K562 (cell line): Measurements from ENCODE around the gene KAT2B. TPM values are rescaled to one million over a fixed set of nuclear protein-coding genes. Genes with fewer than 3 reads are reported as not detected.
A peak's percentile ranks its signal among the peaks of the same experiment; 100 is the strongest.

Experiments used
- CBX3 ChIP-seq, 2 experiments: IDR thresholded peaks; 1 replicate in 1 of 2; 2 replicates in 1 of 2; pipeline ENCODE4 v1.6.1; 2012; ENCODE audit warnings: inconsistent platforms in 2 of 2, low read length in 2 of 2, borderline replicate concordance in 1 of 2, control low read depth in 1 of 2
- ELF4 ChIP-seq: fragments of 450-650 bp; formaldehyde crosslinking; IDR thresholded peaks from 2 replicates; pipeline ENCODE4 v1.4.0; 2022; ENCODE audit warnings: missing genetic modification characterization
- GABPA ChIP-seq: fragments of 200-800 bp; sonication (Bioruptor generic); conservative IDR thresholded peaks from 2 replicates; pipeline ENCODE4 v1.6.1; 2016; ENCODE audit warnings: low read depth, missing genetic modification characterization, missing compliant biosample characterization
- PCBP1 ChIP-seq: fragments of 200-400 bp; formaldehyde crosslinking; IDR thresholded peaks from 2 replicates; pipeline ENCODE4 v1.6.1; 2018; ENCODE audit warnings: mild to moderate bottlenecking, low read depth, low read length; ENCODE audit not compliant: poor library complexity, severe bottlenecking
- POLR3G ChIP-seq: IDR thresholded peaks from 2 replicates; pipeline ENCODE4 v1.6.1; 2011; ENCODE audit not compliant: insufficient read length, insufficient replicate concordance; ENCODE audit errors: extremely low read depth
- RBM39 ChIP-seq: fragments of 200-400 bp; formaldehyde crosslinking; optimal IDR thresholded peaks from 2 replicates; pipeline ENCODE3; 2018; ENCODE audit warnings: low read depth, low read length
- SIX5 ChIP-seq, 2 experiments: IDR thresholded peaks; 2 replicates each; pipeline ENCODE4 v1.6.1; 2011; ENCODE audit warnings: low read length in 2 of 2, borderline replicate concordance in 1 of 2, low read depth in 1 of 2, mild to moderate bottlenecking in 1 of 2, moderate library complexity in 1 of 2; ENCODE audit not compliant: insufficient read depth in 1 of 2
- SNRNP70 ChIP-seq: fragments of 200-400 bp; formaldehyde crosslinking; optimal IDR thresholded peaks from 2 replicates; pipeline ENCODE3; 2017; ENCODE audit warnings: low read depth, low read length
- TAL1 ChIP-seq: fragments of 450-650 bp; IDR thresholded peaks from 2 replicates; pipeline ENCODE4 v1.6.1; 2016; ENCODE audit warnings: mild to moderate bottlenecking
- TRIM24 ChIP-seq, 2 experiments: fragments of 450-650 bp; IDR thresholded peaks; 2 replicates each; pipeline ENCODE4 v1.6.1; 2016
- ZKSCAN1 ChIP-seq: fragments of 150-350 bp; IDR thresholded peaks from 2 replicates; pipeline ENCODE4 v1.6.1; 2016; ENCODE audit warnings: low read depth, low read length
- polyA plus RNA-seq, 8 experiments: library from polyadenylated mRNA; depleted of rRNA in 4 of 8; stranded (reverse) in 5 of 8; unstranded in 3 of 8; fragments of >200 nt; fragmentation: Nextera tagmentation in 2 of 8; fragmentation: Illumina TruSeq in 1 of 8; extraction: Ambion mirVana in 2 of 8; extraction: Trizol in 1 of 8; gene quantifications; 2 replicates each; pipeline versions ENCODE4 v1.2.1 to v1.2.3, GENCODE V29; 2011 to 2014; ENCODE audit warnings: inconsistent platforms in 1 of 8, missing spikeins in 1 of 8
- total RNA-seq, 7 experiments: library from RNA; depleted of rRNA in 6 of 7; stranded (reverse); fragments of >200 nt in 6 of 7; fragmentation: Illumina TruSeq in 2 of 7; extraction: Trizol in 2 of 7; gene quantifications; 2 replicates each; pipeline versions ENCODE4 v1.2.1 to v1.2.3, GENCODE V29; 2011 to 2021; ENCODE audit warnings: low replicate concordance in 1 of 7
- TF ChIP-seq, protein P1 (sequence below): fragments of 250-450 bp; sonication (Bioruptor Pico); IDR thresholded peaks from 2 replicates; pipeline ENCODE4 v1.9.0; 2021; ENCODE audit warnings: mild to moderate bottlenecking
- TF ChIP-seq, protein P2 (sequence below): sonication (generic); formaldehyde crosslinking; IDR thresholded peaks from 2 replicates; pipeline ENCODE4 v1.8.1; 2023; ENCODE audit warnings: mild to moderate bottlenecking, missing genetic modification reagents
- TF ChIP-seq, protein P3 (sequence below): fragments of 150-350 bp; IDR thresholded peaks from 2 replicates; pipeline ENCODE4 v1.6.1; 2014; ENCODE audit warnings: low read depth, mild to moderate bottlenecking, low read length, borderline replicate concordance
- TF ChIP-seq, protein P4 (sequence below), 3 experiments: IDR thresholded peaks in 2 of 3; conservative IDR thresholded peaks in 1 of 3; 2 replicates each; pipeline ENCODE4 v1.5.1; 2011 to 2012; ENCODE audit warnings: low read length in 3 of 3, mild to moderate bottlenecking in 3 of 3, control low read depth in 2 of 3, improper control_type of control experiment in 1 of 3, inconsistent platforms in 1 of 3, low read depth in 1 of 3, mixed read lengths in 1 of 3, moderate library complexity in 1 of 3; ENCODE audit not compliant: insufficient read depth in 2 of 3
- TF ChIP-seq, protein P5 (sequence below): fragments of 450-650 bp; IDR thresholded peaks from 2 replicates; pipeline ENCODE4 v1.6.1; 2016; ENCODE audit warnings: borderline replicate concordance

KAT2B gene
- total and polyA plus RNA-seq, 9 of the 15 experiments (the other 6 are each of a cell fraction or from before 2014, with no cell fraction given), result 3.3 to 14.9 (median 12.2) TPM

DNA sequence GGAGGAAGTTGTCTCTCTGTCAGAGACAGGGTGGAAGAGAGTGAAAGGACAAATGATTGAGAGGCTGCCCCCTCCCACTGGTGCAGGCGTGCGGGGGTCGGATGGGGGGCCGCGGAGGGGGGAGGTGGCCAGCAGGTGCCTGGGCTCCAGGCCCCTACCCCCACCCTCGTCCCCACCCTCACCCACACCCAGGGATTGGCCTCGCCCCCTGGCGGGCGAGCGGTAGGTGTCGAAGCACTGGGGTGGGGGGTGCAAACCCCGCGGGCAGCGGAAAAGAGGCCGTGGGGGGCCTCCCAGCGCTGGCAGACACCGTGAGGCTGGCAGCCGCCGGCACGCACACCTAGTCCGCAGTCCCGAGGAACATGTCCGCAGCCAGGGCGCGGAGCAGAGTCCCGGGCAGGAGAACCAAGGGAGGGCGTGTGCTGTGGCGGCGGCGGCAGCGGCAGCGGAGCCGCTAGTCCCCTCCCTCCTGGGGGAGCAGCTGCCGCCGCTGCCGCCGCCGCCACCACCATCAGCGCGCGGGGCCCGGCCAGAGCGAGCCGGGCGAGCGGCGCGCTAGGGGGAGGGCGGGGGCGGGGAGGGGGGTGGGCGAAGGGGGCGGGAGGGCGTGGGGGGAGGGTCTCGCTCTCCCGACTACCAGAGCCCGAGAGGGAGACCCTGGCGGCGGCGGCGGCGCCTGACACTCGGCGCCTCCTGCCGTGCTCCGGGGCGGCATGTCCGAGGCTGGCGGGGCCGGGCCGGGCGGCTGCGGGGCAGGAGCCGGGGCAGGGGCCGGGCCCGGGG is at the start of gene KAT2B (continued):
- TF ChIP-seq, protein P1, sequence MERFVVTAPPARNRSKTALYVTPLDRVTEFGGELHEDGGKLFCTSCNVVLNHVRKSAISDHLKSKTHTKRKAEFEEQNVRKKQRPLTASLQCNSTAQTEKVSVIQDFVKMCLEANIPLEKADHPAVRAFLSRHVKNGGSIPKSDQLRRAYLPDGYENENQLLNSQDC, result peak; percentile 83; the same call in 1 of the 2 replicates
- TF ChIP-seq TAL1 (0 out of 2 replicates have a peak, but pooled peaks have one; percentile 4), ELF4 (CRISPR knock-in tag) (peak; percentile 50; the same call in 1 of the 2 replicates), RBM39 (no peak), TRIM24 (IDR thresholded peaks at IDR 0.05) (peak; percentile 11 to 31; a peak in 1 of 4 replicates), PCBP1 (peak; percentile 99), CBX3 (IDR thresholded peaks at IDR 0.05; ENCODE audit: borderline replicate concordance in 1 of 2, low read length in 2 of 2) (peak in 1 of 2 experiments; percentile 75; a peak in 1 of 3 replicates), SIX5 (IDR thresholded peaks at IDR 0.05; ENCODE audit: borderline replicate concordance in 1 of 2, insufficient read depth in 1 of 2, low read depth in 1 of 2, low read length in 2 of 2) (no peak), SNRNP70 (no peak), POLR3G (no peak), GABPA (tag) (peak; percentile 37; the same call in 1 of the 2 replicates), ZKSCAN1 (peak; percentile 48; the same call in 1 of the 2 replicates)
- TF ChIP-seq, protein P2, sequence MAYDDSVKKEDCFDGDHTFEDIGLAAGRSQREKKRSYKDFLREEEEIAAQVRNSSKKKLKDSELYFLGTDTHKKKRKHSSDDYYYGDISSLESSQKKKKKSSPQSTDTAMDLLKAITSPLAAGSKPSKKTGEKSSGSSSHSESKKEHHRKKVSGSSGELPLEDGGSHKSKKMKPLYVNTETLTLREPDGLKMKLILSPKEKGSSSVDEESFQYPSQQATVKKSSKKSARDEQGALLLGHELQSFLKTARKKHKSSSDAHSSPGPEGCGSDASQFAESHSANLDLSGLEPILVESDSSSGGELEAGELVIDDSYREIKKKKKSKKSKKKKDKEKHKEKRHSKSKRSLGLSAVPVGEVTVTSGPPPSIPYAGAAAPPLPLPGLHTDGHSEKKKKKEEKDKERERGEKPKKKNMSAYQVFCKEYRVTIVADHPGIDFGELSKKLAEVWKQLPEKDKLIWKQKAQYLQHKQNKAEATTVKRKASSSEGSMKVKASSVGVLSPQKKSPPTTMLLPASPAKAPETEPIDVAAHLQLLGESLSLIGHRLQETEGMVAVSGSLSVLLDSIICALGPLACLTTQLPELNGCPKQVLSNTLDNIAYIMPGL (CRISPR knock-in tag), result peak; percentile 90
- TF ChIP-seq, protein P3, sequence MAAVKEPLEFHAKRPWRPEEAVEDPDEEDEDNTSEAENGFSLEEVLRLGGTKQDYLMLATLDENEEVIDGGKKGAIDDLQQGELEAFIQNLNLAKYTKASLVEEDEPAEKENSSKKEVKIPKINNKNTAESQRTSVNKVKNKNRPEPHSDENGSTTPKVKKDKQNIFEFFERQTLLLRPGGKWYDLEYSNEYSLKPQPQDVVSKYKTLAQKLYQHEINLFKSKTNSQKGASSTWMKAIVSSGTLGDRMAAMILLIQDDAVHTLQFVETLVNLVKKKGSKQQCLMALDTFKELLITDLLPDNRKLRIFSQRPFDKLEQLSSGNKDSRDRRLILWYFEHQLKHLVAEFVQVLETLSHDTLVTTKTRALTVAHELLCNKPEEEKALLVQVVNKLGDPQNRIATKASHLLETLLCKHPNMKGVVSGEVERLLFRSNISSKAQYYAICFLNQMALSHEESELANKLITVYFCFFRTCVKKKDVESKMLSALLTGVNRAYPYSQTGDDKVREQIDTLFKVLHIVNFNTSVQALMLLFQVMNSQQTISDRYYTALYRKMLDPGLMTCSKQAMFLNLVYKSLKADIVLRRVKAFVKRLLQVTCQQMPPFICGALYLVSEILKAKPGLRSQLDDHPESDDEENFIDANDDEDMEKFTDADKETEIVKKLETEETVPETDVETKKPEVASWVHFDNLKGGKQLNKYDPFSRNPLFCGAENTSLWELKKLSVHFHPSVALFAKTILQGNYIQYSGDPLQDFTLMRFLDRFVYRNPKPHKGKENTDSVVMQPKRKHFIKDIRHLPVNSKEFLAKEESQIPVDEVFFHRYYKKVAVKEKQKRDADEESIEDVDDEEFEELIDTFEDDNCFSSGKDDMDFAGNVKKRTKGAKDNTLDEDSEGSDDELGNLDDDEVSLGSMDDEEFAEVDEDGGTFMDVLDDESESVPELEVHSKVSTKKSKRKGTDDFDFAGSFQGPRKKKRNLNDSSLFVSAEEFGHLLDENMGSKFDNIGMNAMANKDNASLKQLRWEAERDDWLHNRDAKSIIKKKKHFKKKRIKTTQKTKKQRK, result no peak
- TF ChIP-seq, protein P4, sequence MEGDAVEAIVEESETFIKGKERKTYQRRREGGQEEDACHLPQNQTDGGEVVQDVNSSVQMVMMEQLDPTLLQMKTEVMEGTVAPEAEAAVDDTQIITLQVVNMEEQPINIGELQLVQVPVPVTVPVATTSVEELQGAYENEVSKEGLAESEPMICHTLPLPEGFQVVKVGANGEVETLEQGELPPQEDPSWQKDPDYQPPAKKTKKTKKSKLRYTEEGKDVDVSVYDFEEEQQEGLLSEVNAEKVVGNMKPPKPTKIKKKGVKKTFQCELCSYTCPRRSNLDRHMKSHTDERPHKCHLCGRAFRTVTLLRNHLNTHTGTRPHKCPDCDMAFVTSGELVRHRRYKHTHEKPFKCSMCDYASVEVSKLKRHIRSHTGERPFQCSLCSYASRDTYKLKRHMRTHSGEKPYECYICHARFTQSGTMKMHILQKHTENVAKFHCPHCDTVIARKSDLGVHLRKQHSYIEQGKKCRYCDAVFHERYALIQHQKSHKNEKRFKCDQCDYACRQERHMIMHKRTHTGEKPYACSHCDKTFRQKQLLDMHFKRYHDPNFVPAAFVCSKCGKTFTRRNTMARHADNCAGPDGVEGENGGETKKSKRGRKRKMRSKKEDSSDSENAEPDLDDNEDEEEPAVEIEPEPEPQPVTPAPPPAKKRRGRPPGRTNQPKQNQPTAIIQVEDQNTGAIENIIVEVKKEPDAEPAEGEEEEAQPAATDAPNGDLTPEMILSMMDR (IDR thresholded peaks at IDR 0.05 in 2 of 3, conservative IDR thresholded peaks at IDR 0.05 in 1 of 3; ENCODE audit: insufficient read depth in 2 of 3, low read depth in 1 of 3, low read length in 3 of 3), result peak; percentile 59 to 84 (median 64)
- TF ChIP-seq, protein P5, sequence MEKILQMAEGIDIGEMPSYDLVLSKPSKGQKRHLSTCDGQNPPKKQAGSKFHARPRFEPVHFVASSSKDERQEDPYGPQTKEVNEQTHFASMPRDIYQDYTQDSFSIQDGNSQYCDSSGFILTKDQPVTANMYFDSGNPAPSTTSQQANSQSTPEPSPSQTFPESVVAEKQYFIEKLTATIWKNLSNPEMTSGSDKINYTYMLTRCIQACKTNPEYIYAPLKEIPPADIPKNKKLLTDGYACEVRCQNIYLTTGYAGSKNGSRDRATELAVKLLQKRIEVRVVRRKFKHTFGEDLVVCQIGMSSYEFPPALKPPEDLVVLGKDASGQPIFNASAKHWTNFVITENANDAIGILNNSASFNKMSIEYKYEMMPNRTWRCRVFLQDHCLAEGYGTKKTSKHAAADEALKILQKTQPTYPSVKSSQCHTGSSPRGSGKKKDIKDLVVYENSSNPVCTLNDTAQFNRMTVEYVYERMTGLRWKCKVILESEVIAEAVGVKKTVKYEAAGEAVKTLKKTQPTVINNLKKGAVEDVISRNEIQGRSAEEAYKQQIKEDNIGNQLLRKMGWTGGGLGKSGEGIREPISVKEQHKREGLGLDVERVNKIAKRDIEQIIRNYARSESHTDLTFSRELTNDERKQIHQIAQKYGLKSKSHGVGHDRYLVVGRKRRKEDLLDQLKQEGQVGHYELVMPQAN, result 0 out of 2 replicates have a peak, but pooled peaks have one; percentile 64
